ENCODE measurements around the gene DNAH8.

The DNAH8 gene

DNA sequence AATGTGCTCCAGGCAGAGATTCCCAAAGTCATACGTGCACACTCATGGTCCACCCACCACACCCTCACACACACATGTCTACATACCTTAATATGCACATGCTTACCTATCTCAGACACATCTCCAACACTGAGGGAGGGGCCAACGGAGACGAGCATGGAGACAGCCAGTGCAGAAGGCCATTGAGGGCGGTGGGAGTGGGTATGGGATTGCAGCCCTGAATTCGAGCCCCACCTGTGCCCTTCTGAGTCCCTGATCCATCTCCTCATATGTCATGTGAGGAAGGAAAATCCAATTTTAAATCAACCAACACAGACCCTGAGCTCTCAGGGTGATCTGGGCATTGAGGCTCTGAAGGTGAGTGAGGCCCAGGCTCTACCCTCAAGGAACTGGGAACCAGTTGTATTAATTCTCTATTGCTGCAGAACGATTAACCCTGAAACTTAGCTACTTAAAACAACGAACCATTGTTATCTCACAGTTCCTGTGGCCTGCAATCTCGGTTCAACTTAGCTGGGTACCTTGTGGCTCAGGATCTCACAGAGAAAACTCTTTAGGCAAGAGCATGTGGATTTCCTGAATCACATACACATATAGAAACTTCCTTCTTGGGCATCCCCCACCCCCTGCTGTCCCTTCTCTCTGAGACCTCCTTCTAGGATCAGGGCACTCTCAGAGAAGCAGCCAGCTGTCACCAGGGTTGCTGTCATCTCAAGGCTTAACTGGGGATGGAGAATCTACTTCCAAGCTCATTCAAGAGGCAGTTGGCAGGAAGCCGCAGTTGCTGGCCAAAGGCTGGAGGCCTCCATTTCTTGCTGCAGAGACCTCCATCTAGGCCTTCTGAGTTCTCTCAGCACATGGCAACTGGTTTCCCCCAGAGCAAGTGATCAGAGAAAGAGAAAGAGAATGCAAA, 361.8 kb downstream of the DNAH8 start:
- no peak for DNase-seq

DNA sequence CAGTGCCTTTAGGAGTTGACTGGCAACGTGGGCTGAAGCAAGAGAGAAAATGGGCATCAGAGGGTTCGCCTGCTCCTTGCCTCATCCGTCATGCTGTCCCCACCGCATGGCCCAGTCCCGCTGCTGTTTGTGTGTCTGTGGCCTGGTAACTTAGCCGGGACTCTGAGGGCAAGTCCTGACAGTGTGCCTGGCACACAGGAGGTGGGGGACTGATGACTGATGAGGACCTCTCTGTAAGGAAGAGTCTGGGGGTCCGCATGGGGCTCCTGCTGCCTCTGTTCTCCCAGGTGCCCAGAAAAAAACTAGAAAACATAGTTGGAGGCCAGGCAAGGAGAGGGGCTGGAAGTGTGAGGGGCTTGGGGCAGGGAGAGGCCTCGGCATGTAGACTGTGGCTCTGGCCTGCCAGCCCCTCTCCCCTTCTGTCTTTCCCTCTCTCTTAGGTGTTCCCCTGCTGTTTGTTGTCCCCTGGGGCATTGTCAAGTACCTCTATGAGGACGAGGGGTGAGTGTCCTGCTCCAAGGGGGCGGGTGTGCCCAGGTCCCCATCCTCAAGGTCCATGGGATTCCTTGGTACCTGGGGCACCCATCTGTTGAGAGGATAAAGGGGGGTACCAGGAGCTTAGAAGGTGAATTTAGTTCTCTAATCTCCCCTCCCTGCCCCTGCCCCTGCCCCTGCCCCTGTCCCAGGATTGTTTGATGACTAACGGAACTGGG, 362.9 kb downstream of the DNAH8 start:
- no peak for DNase-seq

DNA sequence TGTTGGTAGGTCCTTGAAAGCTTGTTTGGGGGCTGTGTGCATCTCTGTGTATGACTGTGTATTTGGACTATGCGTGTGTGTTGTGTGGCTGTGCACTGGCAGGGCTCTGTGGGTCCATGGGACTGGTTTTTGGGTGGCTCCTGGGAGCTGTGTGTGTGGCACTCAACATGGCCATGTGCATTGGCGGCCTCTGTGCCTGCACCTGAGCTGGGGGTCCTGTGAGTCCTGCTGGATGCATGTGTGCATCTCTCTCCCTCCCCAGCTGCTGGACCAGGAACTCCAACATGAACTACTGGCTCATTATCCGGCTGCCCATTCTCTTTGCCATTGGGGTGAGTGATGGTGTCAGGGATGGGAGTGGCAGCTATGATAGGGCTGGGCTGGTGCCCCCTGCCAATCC, 363.6 kb downstream of the DNAH8 start:
- DNase-seq: no peak

DNA sequence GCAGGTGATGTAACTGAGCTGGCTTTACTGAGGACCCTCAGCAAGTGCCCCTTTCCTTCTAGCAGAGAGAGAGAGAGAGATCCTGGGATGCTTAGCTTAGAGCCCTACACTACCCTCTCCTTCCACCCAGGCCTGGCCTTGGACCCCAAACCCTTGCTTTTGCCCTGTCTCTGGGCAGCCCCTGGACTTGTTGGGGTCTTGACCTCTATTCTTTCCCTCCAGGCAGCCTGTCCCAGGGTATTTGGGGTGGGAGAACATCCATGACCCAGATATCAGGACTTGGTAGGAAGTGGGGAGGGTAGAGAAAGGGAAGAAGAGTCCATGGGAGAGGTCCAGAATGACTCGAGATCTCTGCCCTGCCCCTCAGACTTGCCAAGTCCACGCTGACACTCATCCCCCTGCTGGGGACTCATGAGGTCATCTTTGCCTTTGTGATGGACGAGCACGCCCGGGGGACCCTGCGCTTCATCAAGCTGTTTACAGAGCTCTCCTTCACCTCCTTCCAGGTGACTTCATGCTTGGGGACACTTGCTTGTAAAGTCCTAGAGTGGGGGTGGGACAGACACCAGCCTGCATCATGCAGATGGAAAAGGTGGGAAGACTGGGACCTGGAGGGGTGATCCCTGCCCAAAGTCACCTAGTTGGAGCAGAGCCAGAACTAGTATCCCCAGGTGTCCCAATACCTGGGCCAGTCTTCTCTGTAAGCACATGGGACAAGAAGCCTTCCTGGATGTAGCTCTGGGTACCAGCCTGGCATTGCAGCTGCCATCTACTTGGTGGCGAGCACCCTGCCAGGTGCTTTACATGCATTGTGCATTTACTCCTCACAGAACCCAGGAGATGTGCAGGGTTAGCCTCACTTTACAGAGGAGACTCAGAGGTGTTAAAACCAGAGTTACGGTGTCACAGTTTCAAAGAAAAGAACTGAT, 364.4 kb downstream of the DNAH8 start:
- DNase-seq: no peak

Data from inflammatory macrophage (primary cell).